Stimulated activated CD4-positive, alpha-beta T cell treated with anti-CD3 and anti-CD28 coated beads, Interleukin-12 subunit alpha, Interleukin-12 subunit beta, amount 100 ng/mL, for 24 hours (primary cell): ENCODE measurements around the gene SLC9C2.
"Not testable (repeated sequence)": the region's sequence is repeated elsewhere in the genome, so short reads cannot be mapped to it uniquely, and the experiment has no call there.

ENCODE experiments used
- DNase-seq, 2 experiments: peaks; one replicate each; pipeline ENCODE4 v3.0.0-alpha.2; 2020; ENCODE audit warnings: low read depth in 2 of 2

SLC9C2 gene

DNA sequence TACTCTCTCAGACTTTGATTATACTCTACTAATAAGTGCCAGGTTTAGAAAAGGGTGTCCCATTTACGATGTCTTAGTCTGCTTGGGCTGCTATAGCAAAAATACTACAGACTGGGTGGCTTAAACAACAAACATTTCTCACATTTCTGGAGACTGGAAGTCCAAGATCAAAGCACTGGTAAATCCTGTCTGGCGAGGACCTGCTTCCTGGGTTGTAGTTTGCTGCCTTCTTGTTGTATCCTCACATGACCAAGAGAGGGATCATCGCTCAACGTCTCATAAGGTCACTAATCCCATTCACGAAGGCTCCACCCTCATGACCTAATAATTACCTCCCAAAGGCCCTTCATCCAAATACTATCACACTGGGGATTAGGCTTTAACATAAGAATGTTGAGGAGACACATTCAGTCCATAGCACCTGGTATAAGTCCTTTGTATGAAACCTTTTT is 113.7 kb downstream of the SLC9C2 start:
- DNase-seq = no peak

DNA sequence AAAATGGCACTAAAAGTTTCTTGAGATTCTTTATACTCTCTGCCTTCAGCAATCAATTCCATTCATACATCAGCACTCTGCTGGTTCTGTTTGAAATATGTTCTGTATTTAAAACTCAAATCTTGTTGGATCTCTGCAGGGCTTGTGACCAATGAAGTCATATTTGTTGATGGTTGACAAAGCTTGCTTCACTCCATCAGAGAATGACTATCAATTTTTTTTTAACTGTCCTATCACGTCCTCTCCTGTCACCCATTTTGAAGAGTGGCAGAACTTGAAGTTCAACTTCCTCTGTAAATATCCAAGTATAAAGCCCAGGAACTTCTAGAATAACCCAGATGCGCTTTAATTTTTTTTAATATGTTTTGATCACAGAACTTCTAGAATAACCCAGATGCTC is 114.9 kb downstream of the SLC9C2 start:
- no peak for DNase-seq

DNA sequence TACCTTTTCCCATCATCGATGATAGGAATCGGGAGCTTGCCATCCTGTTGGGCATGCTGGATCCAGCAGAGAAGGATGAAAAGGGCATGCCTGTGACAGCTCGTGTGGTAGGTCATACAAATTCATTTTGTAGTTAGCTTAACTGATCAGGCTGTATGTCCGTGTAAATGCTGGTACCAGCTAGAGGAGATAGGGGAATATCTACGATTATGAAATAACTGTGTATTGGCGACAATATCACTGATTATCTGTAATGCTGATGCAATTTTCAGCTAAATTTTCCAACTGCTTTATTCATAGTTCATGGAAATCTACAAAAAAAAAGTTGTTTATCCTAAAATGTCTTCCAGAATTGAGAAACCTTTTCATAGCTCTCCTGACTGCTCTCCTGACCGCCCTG is 117.5 kb downstream of the SLC9C2 start:
- no peak for DNase-seq

DNA sequence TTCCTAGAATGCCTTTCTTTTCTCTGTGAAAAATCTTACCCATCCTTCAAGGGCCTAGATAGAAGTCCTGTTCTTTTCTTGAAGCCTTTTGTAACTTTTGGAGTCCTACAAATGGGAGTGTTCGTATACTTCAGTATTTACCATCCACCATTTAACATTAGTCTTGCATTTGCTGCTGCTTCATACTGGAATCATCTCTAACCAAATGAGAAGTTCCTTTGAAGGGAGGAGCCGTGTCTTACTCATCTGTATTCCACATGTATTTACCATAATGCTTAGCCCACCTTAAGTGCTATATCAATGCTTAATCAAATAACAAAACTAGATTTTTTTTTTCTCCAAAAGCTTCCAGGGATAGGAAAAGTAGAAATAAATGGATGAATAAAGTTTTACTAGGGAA is 118.6 kb downstream of the SLC9C2 start:
- DNase-seq = no peak

DNA sequence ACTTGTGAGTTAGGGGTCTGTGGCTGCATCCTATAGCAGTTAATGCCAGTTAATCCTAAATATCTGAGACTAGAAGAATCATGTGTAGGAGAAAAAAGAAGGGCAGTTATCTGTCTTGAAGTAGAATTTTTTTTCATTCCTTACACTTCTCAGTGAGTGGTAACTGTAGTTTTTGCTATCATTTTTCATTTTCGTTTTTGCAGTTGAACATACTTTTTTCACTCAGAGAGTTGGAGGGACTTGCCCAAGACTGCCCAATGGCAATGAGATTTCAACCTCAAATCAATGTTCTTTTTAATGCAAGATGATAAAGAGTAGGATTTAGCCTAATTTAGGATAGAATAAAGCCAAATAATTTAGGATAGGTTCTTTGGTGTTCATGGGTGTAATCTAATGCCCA is 120.2 kb downstream of the SLC9C2 start:
- no peak for DNase-seq

DNA sequence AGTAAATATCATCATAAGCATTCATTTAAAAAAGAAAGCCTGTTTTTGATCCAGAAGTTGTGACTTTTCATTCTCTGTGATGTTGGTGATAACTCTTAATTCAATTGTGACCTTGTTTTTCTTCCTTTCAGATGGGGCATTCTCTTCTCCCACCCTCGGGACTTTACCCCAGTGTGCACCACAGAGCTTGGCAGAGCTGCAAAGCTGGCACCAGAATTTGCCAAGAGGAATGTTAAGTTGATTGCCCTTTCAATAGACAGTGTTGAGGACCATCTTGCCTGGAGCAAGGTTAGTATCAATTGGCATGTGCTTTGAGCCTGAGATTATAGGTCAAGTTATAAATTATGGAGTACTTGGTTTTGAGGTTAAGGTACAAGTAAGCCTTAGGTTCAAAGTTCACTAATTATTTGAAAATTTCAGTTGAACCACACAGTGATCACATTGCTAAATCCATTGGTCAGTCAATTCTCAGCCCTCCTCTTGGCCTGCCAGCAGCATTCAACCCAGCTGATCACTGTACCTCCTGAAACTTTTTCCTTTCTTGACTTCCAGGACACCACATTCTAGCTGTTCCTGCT is 121.6 kb downstream of the SLC9C2 start:
- DNase-seq = no peak

GRCh38 chr1:173479649-173480048 is 123.2 kb downstream of the SLC9C2 start:
- no peak for DNase-seq

GRCh38 chr1:173478094-173478674 is 124.7 kb downstream of the SLC9C2 start:
- no peak for DNase-seq

GRCh38 chr1:173477286-173478093 is 125.4 kb downstream of the SLC9C2 start, which contains the start of gene PRDX6:
PRDX6 (plus strand) TSS chr1:173477335; CDS start chr1:173477398, 63 bp downstream.
- peak in 1 of 2 experiments; percentile 11 for DNase-seq

DNA sequence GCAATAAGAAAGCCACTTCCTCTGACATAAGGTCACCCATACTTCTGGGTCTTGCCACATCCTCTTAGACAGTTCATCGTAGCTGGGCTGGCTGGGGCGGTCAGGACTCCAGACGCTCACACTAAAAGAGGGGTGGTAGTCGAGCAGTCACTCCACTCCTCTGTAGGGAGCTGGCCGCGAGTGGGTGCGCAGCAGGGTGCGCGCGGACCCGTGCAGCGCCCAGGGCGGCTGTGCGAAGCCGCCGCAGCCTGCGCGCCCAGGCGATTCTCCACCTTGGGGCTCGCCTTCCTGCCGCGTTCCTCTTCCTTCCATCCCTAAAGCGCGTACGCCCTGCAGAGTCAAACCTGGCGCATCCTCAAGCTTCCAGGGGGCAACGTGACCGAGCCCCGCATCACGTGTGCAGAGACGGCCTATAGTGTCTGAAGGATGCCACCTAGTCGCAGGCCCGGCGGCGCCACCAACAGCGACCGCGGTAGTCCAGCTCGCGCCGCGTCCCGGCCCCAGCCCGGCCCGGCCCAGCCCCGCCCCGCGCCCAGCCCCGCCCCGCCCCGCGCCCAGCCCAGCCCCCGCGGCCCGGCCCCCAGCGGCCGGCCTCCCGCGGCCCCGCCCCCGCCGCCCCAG is 126.1 kb downstream of the SLC9C2 start:
- DNase-seq = peak; percentile 74 to 79

GRCh38 chr1:173476197-173476664 is 126.6 kb downstream of the SLC9C2 start:
- DNase-seq = no peak

DNA sequence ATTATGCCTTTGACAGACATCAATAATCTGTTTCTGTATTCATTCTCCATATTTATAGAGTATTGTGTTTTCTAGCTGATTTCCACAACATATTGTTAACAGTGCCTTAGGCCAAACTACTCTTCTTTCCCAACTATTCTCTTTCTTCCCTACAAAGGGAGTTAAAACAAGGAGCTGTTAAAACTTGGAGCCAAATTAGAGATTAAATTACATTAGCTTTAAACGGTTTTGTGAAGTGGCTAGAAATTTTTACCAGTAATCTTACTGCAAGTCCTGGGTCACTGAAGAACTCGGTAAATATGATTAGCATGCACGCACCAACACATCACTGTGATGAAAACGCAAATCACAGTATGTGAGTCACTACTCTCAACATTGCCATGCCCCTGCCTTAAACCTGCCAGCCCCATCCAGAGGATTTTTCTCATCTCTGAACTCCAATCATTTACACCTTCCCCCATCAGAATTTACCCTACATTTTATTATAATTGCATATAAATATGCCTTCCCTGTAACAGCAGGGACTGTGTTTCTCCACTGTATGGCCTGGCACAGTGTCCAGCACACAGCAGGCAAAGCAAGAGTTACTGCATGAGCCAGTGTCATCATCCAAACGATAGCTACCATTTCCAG is 127.2 kb downstream of the SLC9C2 start:
- peak in 1 of 2 experiments; percentile 15 for DNase-seq

GRCh38 chr1:173474780-173475421 is 128.0 kb downstream of the SLC9C2 start:
- not testable (repeated sequence) for DNase-seq

DNA sequence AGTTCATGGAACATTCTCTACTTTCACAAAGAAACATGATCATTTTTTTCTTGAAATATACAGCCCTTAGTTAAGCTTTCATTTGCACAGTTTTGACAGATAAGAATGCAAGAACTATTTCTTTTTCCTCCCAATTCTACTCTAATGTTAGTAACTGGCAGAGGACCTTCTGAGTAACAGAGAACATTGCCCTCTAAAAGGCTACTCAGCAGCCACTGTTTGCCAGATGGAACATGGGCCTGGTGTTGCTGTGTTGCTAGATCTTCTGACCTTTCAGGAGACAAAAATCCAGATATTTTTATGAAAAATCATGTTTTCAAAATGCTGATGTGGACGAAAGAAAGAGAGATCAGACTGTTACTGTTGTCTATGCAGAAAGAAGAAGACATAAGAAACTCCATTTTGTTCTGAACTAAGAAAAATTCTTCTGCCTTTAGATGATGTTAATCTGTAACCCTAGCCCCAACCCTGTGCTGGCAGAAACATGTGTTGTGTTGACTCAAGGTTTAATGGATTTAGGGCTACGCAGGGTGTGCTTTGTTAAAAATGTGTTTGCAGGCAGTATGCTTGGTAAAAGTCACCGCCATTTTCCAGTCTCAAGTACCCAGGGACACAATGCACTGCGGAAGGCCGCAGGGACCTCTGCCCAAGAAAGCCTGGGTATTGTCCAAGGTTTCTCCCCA is 128.6 kb downstream of the SLC9C2 start:
- DNase-seq = no peak

DNA sequence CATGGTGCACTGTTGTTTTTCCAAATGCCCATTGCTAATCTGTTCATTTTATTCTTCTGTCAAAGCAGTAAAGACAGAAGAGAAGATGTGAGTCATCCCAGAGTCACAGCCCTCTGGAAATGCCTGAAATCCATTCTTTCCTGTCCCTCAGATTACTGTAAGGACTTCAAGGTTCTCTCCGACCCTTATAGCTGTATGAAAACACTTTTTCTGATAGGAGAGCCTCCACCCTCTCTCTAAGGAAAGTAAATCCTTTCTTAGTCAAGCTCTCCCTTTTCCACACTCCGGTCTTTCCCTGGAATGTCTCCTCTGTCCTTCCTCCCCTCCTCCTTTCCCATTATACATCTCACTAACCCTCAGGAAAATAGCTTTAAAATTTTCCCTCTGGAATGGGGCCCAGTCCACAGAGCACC is 129.3 kb downstream of the SLC9C2 start:
- DNase-seq = no peak

DNA sequence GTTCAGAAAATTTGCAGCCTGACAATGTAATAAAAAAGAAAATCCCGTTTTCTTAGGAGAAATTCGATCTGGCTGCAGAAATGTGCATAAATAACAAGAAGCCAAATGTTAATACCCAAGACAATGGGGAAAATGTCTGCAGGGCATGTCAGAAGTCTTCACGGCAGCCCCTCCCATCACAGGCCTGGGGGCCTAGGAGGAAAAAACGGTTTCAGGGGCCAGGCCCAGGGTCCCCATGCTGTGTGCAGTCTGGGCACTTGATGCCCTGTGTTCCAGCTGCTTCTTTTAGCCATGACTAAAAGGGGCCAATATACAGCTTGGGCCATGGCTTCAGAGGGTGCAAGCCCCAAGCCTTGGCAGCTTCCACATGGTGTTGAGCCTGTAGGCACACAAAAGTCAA is 132.3 kb downstream of the SLC9C2 start:
- DNase-seq = no peak

GRCh38 chr1:173469656-173470055 is 133.2 kb downstream of the SLC9C2 start:
- no peak for DNase-seq

DNA sequence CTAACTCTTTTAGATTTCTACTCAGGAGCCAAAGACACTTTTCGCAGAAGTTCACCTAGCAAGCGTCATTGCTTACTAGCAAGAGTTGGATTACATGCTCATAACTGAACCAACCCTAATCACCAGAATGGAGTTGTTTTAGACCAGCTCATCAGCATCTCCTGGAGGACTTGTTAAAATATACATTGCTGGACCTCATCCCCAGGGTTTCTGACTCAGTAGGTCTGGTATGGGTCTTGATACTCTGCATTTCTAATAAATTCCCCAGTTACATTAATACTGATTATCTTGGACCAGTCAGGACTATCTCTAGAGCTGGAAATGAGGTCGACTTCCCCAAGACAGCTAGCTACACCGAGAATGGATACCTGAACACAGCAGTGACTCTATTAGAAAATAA is 135.4 kb downstream of the SLC9C2 start:
- no peak for DNase-seq

GRCh38 chr1:173464185-173464584 is 138.7 kb downstream of the SLC9C2 start:
- not testable (repeated sequence) for DNase-seq

- not testable (repeated sequence) for DNase-seq
Measured at GRCh38 chr1:173462666-173463065, 140.2 kb downstream of the SLC9C2 start.

DNA sequence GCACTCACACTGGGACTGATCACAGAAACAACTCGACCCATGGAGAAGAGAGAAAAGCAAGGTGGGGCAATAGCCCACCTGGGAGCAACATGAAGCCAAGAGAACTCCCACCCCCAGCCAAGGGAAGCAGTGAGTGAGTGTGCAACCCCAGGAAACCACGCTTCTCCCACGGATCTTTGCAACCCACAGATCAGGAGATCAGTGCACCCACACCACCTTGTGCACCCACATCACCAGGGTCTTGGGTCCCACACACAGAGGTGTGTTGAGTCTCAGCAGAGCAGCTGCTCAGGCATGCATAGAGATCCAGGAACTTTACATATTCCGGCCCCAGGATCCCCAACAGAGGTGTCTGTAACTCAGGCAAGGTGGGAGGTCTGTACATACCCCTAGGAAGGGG is 143.0 kb downstream of the SLC9C2 start:
- DNase-seq = no peak
